Prostate gland (tissue), 2 donors: Measurements from ENCODE around the gene CNOT6L.

Source experiments
- POLR2A ChIP-seq: fragments of 450-650 bp; IDR thresholded peaks from one replicate; pipeline ENCODE4 v1.6.1; 2016; ENCODE audit warnings: antibody characterized with exemption, mild to moderate bottlenecking
- POLR2AphosphoS5 ChIP-seq: sonication (generic); formaldehyde crosslinking; IDR thresholded peaks from one replicate; pipeline ENCODE4 v1.6.1; 2017; ENCODE audit warnings: antibody characterized with exemption
- TF ChIP-seq, protein P1 (sequence below), 4 experiments: fragments of 200-600 bp in 2 of 4; fragments of 450-650 bp in 2 of 4; sonication (generic) in 2 of 4; IDR thresholded peaks; 1 replicate in 3 of 4; 2 replicates in 1 of 4; pipeline ENCODE4 v1.5.1; 2016 to 2019; ENCODE audit warnings: antibody characterized with exemption in 4 of 4, mild to moderate bottlenecking in 2 of 4, moderate library complexity in 2 of 4

GRCh38 chr4:77742054-77742453 lies 77.1 kb downstream of the CNOT6L start:
- TF ChIP-seq POLR2AphosphoS5 (peak; percentile 59), POLR2A (no peak)
- TF ChIP-seq, protein P1, sequence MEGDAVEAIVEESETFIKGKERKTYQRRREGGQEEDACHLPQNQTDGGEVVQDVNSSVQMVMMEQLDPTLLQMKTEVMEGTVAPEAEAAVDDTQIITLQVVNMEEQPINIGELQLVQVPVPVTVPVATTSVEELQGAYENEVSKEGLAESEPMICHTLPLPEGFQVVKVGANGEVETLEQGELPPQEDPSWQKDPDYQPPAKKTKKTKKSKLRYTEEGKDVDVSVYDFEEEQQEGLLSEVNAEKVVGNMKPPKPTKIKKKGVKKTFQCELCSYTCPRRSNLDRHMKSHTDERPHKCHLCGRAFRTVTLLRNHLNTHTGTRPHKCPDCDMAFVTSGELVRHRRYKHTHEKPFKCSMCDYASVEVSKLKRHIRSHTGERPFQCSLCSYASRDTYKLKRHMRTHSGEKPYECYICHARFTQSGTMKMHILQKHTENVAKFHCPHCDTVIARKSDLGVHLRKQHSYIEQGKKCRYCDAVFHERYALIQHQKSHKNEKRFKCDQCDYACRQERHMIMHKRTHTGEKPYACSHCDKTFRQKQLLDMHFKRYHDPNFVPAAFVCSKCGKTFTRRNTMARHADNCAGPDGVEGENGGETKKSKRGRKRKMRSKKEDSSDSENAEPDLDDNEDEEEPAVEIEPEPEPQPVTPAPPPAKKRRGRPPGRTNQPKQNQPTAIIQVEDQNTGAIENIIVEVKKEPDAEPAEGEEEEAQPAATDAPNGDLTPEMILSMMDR (IDR thresholded peaks at IDR 0.05), result no peak
